ENCODE measurements around the gene SOWAHC. TPM values are rescaled to one million over a fixed set of nuclear protein-coding genes. Genes with fewer than 3 reads are reported as not detected.

SOWAHC gene
- total and polyA plus RNA-seq, 2 of the 13 experiments (the other 11 are each of a cell fraction or from before 2014, with no cell fraction given): 21.2 to 22.5 TPM

GRCh38 chr2:109614715-109615636 is 812 bp downstream of the SOWAHC start (continued):
- TF ChIP-seq ZBTB39 (CRISPR knock-in tag; IDR thresholded peaks at IDR 0.05) (peak; percentile 84), MAF1 (CRISPR knock-in tag; IDR thresholded peaks at IDR 0.05; ENCODE audit: borderline replicate concordance) (no peak), HDAC1 (CRISPR knock-in tag; IDR thresholded peaks at IDR 0.05) (peak; percentile 79), CENPX (CRISPR knock-in tag; IDR thresholded peaks at IDR 0.05) (no peak), MTF1 (CRISPR knock-in tag; IDR thresholded peaks at IDR 0.05) (no peak), AGO1 (IDR thresholded peaks at IDR 0.05; ENCODE audit: low read depth, low read length, poor library complexity, severe bottlenecking) (peak; percentile 51), HDAC6 (IDR thresholded peaks at IDR 0.05; ENCODE audit: low read depth, low read length) (no peak), ZFP62 (CRISPR knock-in tag; IDR thresholded peaks at IDR 0.05) (no peak), RNF219 (CRISPR knock-in tag; IDR thresholded peaks at IDR 0.05) (no peak), ZNF777 (CRISPR knock-in tag; IDR thresholded peaks at IDR 0.05) (peak; percentile 83), XRCC5 (optimal IDR thresholded peaks at IDR 0.05; ENCODE audit: low read length) (peak; percentile 38), PAX8 (CRISPR knock-in tag; IDR thresholded peaks at IDR 0.05; ENCODE audit: borderline replicate concordance) (peak; percentile 71; the same call in 1 of the 2 replicates), NFKBIZ (CRISPR knock-in tag; IDR thresholded peaks at IDR 0.05) (no peak), ZEB1 (IDR thresholded peaks at IDR 0.05; ENCODE audit: insufficient replicate concordance, low read depth) (no peak), ZNF121 (CRISPR knock-in tag; IDR thresholded peaks at IDR 0.05) (no peak; the same call in 1 of the 2 replicates), CSRNP2 (CRISPR knock-in tag; conservative IDR thresholded peaks at IDR 0.05; ENCODE audit: low read depth) (0 out of 2 replicates have a peak, but pooled peaks have one; percentile 62)
- TF ChIP-seq, protein P1, sequence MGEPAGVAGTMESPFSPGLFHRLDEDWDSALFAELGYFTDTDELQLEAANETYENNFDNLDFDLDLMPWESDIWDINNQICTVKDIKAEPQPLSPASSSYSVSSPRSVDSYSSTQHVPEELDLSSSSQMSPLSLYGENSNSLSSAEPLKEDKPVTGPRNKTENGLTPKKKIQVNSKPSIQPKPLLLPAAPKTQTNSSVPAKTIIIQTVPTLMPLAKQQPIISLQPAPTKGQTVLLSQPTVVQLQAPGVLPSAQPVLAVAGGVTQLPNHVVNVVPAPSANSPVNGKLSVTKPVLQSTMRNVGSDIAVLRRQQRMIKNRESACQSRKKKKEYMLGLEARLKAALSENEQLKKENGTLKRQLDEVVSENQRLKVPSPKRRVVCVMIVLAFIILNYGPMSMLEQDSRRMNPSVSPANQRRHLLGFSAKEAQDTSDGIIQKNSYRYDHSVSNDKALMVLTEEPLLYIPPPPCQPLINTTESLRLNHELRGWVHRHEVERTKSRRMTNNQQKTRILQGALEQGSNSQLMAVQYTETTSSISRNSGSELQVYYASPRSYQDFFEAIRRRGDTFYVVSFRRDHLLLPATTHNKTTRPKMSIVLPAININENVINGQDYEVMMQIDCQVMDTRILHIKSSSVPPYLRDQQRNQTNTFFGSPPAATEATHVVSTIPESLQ (CRISPR knock-in tag; conservative IDR thresholded peaks at IDR 0.05): no peak
